Neural cell (in vitro differentiated cells): ENCODE data around the gene ISCA2. TPM values are rescaled to one million over a fixed set of nuclear protein-coding genes. Genes with fewer than 3 reads are reported as not detected.

ENCODE experiments used
- H2AFZ ChIP-seq: fragments of 200-600, 300-800 bp; sonication (generic), shearing (Covaris generic); 2 replicates; pipeline ENCODE4 v1.6.0; 2014; ENCODE audit warnings: low read depth, mild to moderate bottlenecking, antibody characterized with exemption, low read length, moderate library complexity
- H3F3A ChIP-seq: fragments of 200-600 bp; shearing (Covaris generic); 2 replicates; pipeline ENCODE4 v1.6.1; 2016; ENCODE audit warnings: mild to moderate bottlenecking, moderate library complexity, mixed read lengths, antibody characterized with exemption, low read length; ENCODE audit not compliant: insufficient read depth, poor library complexity, severe bottlenecking
- H3K27ac ChIP-seq: fragments of 200-600, 300-800 bp; sonication (generic), shearing (Covaris generic); 2 replicates; pipeline ENCODE4 v1.5.1; 2014; ENCODE audit warnings: mild to moderate bottlenecking, low read length, moderate library complexity
- H3K27me3 ChIP-seq: fragments of 300-800, 200-600 bp; sonication (generic), shearing (Covaris generic); 2 replicates; pipeline ENCODE4 v1.6.0; 2014; ENCODE audit warnings: mild to moderate bottlenecking, low read depth, low read length, moderate library complexity; ENCODE audit not compliant: insufficient read depth
- H3K36me3 ChIP-seq: fragments of 300-800, 200-600 bp; sonication (generic), shearing (Covaris generic); 2 replicates; pipeline ENCODE4 v1.5.1; 2014; ENCODE audit warnings: mild to moderate bottlenecking, antibody characterized with exemption, low read length, moderate library complexity; ENCODE audit not compliant: insufficient read depth
- H3K4me2 ChIP-seq: fragments of 300-800, 200-600 bp; sonication (generic), shearing (Covaris generic); 2 replicates; pipeline ENCODE4 v1.6.0; 2014; ENCODE audit warnings: mild to moderate bottlenecking, low read length
- H3K4me3 ChIP-seq: fragments of 300-800, 200-600 bp; sonication (generic), shearing (Covaris generic); 2 replicates; pipeline ENCODE4 v1.5.1; 2014; ENCODE audit warnings: mild to moderate bottlenecking, low read length, moderate library complexity
- H3K79me2 ChIP-seq: fragments of 200-600 bp; shearing (Covaris generic); replicated peaks from 2 replicates; pipeline ENCODE4 v1.6.0; 2014; ENCODE audit warnings: mild to moderate bottlenecking, low read length, moderate library complexity; ENCODE audit not compliant: insufficient read depth
- H3K9ac ChIP-seq: fragments of 300-800, 200-600 bp; sonication (generic), shearing (Covaris generic); 2 replicates; pipeline ENCODE4 v1.6.1; 2016; ENCODE audit warnings: mild to moderate bottlenecking, low read length, mixed read lengths
- H3K9me2 ChIP-seq: fragments of 200-600 bp; shearing (Covaris generic); 2 replicates; pipeline ENCODE4 v1.6.1; 2016; ENCODE audit warnings: mild to moderate bottlenecking, low read length, mixed read lengths; ENCODE audit not compliant: insufficient read depth
- H3K9me3 ChIP-seq: fragments of 200-600, 300-800 bp; sonication (generic), shearing (Covaris generic); 2 replicates; pipeline ENCODE4 v1.6.1; 2016; ENCODE audit warnings: mild to moderate bottlenecking, mixed run types, low read length, moderate library complexity, mixed read lengths
- H4K20me1 ChIP-seq: fragments of 200-600 bp; shearing (Covaris generic); 2 replicates; pipeline ENCODE4 v1.6.1; 2016; ENCODE audit warnings: mild to moderate bottlenecking, mixed run types; ENCODE audit not compliant: insufficient read depth
- EP300 ChIP-seq: fragments of 450-650 bp; conservative IDR thresholded peaks from 2 replicates; pipeline ENCODE4 v1.6.1; 2014; ENCODE audit warnings: antibody characterized with exemption, mild to moderate bottlenecking, moderate library complexity; ENCODE audit not compliant: poor library complexity, severe bottlenecking
- EZH2 ChIP-seq: fragments of 200-600, 300-800 bp; shearing (Covaris generic), sonication (generic); IDR thresholded peaks from 2 replicates; pipeline ENCODE4 v1.6.1; 2014; ENCODE audit warnings: antibody characterized with exemption, low read length, borderline replicate concordance, mild to moderate bottlenecking; ENCODE audit not compliant: insufficient read depth, poor library complexity, severe bottlenecking
- MXI1 ChIP-seq: fragments of 450-650 bp; conservative IDR thresholded peaks from 2 replicates; pipeline ENCODE4 v1.6.1; 2014; ENCODE audit warnings: antibody characterized with exemption, mild to moderate bottlenecking; ENCODE audit not compliant: poor library complexity, severe bottlenecking
- POLR2AphosphoS5 ChIP-seq: IDR thresholded peaks from 2 replicates; pipeline ENCODE4 v1.6.1; 2012
- RAD21 ChIP-seq: fragments of 450-650 bp; conservative IDR thresholded peaks from 2 replicates; pipeline ENCODE4 v1.6.1; 2014; ENCODE audit warnings: antibody characterized with exemption, mild to moderate bottlenecking, moderate library complexity
- SMC3 ChIP-seq: fragments of 450-650 bp; conservative IDR thresholded peaks from 2 replicates; pipeline ENCODE4 v1.6.1; 2014; ENCODE audit warnings: antibody characterized with exemption, mild to moderate bottlenecking, moderate library complexity; ENCODE audit not compliant: poor library complexity
- TAF1 ChIP-seq: IDR thresholded peaks from 2 replicates; pipeline ENCODE4 v1.6.1; 2012; ENCODE audit warnings: low read depth
- polyA plus RNA-seq: library from polyadenylated mRNA; depleted of rRNA; stranded (reverse); fragments of >200 nt; gene quantifications from 2 replicates; pipeline ENCODE4 v1.2.3, GENCODE V29; 2014
- TF ChIP-seq, protein P1 (sequence below): fragments of 450-650 bp; IDR thresholded peaks from 2 replicates; pipeline ENCODE4 v1.5.1; 2014; ENCODE audit warnings: antibody characterized with exemption, mild to moderate bottlenecking, moderate library complexity; ENCODE audit not compliant: poor library complexity, severe bottlenecking
- TF ChIP-seq, protein P2 (sequence below): IDR thresholded peaks from 2 replicates; pipeline ENCODE4 v1.6.1; 2012; ENCODE audit warnings: borderline replicate concordance

ISCA2 gene
- polyA plus RNA-seq, 1 donor from 2014 or later: 45.1 TPM

DNA sequence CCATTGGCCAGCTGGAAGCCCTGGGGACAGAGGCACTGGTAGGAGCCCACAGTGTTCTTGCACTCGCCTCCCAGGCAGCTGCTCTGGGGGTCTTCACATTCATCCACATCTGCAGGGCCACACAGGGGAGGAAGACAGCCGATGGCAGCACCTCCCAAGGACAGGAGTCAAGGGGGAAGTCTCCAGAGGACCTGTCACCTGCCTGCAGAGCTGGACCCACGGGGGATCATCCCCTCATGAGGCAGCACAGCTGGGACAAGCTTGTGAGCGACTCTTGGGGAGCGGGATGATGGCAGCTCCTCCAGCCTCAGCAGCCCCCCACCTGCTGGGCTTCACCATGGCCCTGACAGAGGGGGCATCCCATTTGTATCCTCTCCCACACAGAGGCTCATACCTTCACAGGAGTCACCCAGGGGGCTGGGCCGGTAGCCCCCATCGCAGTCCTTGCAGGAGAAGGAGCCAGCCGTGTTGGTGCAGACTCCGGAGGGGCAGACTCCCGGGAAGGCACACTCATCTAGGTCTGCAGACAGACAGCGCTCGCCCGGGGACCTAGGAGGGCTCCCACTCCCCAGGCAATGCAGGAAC is 15.4 kb downstream of the ISCA2 start:
- TF ChIP-seq EP300 (no peak), TAF1 (no peak), EZH2 (no peak), SMC3 (no peak), POLR2AphosphoS5 (no peak), MXI1 (no peak), RAD21 (no peak)
- TF ChIP-seq, protein P1, sequence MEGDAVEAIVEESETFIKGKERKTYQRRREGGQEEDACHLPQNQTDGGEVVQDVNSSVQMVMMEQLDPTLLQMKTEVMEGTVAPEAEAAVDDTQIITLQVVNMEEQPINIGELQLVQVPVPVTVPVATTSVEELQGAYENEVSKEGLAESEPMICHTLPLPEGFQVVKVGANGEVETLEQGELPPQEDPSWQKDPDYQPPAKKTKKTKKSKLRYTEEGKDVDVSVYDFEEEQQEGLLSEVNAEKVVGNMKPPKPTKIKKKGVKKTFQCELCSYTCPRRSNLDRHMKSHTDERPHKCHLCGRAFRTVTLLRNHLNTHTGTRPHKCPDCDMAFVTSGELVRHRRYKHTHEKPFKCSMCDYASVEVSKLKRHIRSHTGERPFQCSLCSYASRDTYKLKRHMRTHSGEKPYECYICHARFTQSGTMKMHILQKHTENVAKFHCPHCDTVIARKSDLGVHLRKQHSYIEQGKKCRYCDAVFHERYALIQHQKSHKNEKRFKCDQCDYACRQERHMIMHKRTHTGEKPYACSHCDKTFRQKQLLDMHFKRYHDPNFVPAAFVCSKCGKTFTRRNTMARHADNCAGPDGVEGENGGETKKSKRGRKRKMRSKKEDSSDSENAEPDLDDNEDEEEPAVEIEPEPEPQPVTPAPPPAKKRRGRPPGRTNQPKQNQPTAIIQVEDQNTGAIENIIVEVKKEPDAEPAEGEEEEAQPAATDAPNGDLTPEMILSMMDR: no peak
- TF ChIP-seq, protein P2, sequence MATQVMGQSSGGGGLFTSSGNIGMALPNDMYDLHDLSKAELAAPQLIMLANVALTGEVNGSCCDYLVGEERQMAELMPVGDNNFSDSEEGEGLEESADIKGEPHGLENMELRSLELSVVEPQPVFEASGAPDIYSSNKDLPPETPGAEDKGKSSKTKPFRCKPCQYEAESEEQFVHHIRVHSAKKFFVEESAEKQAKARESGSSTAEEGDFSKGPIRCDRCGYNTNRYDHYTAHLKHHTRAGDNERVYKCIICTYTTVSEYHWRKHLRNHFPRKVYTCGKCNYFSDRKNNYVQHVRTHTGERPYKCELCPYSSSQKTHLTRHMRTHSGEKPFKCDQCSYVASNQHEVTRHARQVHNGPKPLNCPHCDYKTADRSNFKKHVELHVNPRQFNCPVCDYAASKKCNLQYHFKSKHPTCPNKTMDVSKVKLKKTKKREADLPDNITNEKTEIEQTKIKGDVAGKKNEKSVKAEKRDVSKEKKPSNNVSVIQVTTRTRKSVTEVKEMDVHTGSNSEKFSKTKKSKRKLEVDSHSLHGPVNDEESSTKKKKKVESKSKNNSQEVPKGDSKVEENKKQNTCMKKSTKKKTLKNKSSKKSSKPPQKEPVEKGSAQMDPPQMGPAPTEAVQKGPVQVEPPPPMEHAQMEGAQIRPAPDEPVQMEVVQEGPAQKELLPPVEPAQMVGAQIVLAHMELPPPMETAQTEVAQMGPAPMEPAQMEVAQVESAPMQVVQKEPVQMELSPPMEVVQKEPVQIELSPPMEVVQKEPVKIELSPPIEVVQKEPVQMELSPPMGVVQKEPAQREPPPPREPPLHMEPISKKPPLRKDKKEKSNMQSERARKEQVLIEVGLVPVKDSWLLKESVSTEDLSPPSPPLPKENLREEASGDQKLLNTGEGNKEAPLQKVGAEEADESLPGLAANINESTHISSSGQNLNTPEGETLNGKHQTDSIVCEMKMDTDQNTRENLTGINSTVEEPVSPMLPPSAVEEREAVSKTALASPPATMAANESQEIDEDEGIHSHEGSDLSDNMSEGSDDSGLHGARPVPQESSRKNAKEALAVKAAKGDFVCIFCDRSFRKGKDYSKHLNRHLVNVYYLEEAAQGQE: no peak
- Histone ChIP-seq H3K79me2 (no peaks in the 10 kb centered on the region), H3F3A (no peaks in the 10 kb centered on the region), H3K9me2 (no peaks in the 10 kb centered on the region), H3K9me3 (no peaks in the 10 kb centered on the region), H2AFZ (no peak overlapping the region), H3K4me3 (no peak overlapping the region), H3K36me3 (no peaks in the 10 kb centered on the region), H4K20me1 (no peaks in the 10 kb centered on the region), H3K27ac (no peak overlapping the region), H3K9ac (no peak overlapping the region), H3K27me3 (no peaks in the 10 kb centered on the region), H3K4me2 (no peak overlapping the region)

DNA sequence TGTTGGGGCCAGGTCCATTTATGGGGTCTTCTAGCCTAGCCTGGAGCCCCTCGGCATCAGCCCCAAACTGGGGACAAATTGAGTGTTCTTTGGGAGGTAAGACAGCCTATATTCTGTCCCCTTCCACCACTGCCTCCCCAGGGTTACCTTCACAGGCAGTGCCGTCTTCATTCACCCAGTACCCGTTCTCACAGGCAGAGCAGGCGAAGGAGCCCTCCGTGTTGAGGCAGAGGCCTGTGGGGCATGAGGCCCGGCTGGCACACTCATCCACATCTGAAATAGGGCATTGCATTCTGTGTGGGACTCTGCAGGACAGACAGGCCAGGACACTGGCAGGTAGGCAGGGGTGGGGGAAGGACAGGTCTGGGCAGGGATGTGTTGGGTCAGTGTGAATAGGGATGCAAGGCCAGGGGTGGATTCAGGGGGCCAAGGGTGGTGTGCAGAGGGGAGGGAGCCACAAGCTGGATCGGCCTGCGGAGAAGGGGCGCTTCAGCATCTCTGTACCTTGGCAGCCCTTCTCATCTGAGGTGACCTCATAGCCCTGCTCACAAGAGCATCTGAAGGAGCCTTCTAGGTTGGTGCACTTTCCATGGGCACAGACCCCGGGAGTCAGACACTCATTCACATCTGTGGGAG is 16.1 kb downstream of the ISCA2 start:
- Histone ChIP-seq H3K79me2 (no peaks in the 10 kb centered on the region), H3K27me3 (no peaks in the 10 kb centered on the region), H3K9ac (no peak overlapping the region), H3K27ac (no peak overlapping the region), H2AFZ (no peak overlapping the region), H3K9me2 (no peaks in the 10 kb centered on the region), H3K9me3 (no peaks in the 10 kb centered on the region), H3K4me3 (no peak overlapping the region), H3F3A (no peaks in the 10 kb centered on the region), H4K20me1 (no peaks in the 10 kb centered on the region), H3K4me2 (no peak overlapping the region), H3K36me3 (no peaks in the 10 kb centered on the region)
- TF ChIP-seq POLR2AphosphoS5 (no peak), EZH2 (no peak), MXI1 (no peak), TAF1 (no peak), RAD21 (no peak), SMC3 (no peak), EP300 (no peak)
- TF ChIP-seq, protein P1: no peak
- TF ChIP-seq, protein P2: no peak
